HG03442 (cell line): ENCODE data around the gene PRXL2B.
"Not testable (repeated sequence)": the region's sequence is repeated elsewhere in the genome, so short reads cannot be mapped to it uniquely, and the experiment has no call there.

Experiments
- ATAC-seq: cut with Tn5 transposase; IDR thresholded peaks from one replicate; pipeline ENCODE4 v1.9.1; 2021; ENCODE audit warnings: mild to moderate bottlenecking, moderate library complexity; ENCODE audit not compliant: unreplicated experiment

Gene PRXL2B, protein sequence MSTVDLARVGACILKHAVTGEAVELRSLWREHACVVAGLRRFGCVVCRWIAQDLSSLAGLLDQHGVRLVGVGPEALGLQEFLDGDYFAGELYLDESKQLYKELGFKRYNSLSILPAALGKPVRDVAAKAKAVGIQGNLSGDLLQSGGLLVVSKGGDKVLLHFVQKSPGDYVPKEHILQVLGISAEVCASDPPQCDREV

DNA sequence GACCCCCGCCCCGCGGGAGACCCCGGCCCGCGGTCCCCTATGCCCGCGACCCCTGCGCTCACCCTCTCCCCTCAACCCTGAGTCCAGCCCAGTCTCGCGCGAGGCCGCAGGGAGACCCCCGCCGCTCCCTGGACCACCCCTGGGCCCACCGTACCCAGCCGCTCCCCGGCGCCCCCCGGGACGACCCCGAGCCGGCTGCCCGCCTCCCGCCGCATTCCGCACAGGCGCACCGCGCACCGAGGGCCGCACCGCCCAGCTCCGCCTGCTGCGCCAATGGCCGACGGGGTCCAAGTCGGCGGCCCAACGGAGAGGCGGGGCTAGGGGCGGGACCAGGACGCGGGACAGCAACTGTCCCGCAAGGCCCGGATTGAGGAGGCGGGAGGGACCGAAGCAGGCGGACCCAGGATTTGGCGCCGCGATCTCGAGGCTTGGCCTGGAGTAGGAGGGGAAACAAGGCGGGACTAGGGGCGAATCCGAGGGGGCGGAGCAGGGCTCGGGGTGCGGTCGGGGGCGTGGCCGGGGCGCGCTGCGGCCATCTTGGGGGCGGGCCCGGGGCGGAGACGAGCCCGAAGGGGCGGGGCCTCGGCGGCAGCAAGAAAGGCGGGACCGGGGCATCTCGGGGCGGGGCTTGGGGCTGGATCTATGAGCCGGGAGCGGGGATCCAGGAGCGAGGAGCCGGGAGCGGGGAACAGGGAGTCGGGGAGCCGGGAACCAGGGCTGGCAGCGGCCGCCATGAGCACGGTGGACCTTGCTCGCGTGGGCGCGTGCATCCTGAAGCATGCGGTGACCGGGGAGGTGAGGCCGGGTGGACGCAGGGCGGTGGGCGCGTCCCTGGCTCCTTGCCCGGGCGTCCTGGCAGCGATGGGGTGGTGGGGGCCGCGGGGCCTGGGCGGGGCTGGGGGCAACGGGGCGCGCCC, at the start of gene PRXL2B:
TSS of gene PRXL2B (plus strand) at position 624 of the 917 bp plus-strand sequence. CDS start at position 733, 109 bp downstream.
- peak; percentile 63 for ATAC-seq

DNA sequence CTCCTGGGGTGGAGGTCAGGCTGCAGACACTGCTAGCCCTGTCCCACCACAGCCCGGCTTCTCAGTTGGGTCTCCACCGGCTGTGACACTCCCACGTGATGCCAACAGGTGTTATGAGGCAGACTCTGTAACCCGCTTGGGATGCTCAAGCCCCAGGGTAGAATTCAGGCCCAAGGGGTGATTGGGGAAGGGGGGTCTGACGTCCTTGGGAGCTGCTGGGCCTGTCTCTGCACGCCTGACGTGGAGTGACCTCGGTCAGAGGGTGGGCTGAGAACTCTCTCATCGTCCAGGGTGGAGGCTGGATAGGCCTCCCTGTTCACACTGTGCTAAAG, 48.8 kb upstream of the PRXL2B start:
- ATAC-seq = no peak

DNA sequence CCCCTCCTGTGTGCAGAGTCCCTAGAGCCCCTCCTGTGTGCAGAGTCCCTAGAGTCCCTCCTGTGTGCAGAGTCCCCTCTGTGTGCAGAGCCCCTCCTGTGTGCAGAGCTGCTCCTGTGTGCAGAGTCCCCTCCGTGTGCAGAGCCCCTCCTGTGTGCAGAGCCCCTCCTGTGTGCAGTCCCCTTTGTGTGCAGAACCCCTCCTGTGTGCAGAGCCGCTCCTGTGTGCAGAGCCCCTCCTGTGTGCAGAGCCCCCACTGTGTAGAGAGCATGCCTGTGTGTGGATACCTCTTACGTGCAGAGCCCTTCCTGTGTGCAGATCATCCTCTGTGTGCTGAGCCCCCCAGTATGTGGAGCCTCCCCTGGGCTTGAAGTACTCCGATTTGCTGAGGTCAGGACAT, 48.2 kb upstream of the PRXL2B start:
- no peak for ATAC-seq

DNA sequence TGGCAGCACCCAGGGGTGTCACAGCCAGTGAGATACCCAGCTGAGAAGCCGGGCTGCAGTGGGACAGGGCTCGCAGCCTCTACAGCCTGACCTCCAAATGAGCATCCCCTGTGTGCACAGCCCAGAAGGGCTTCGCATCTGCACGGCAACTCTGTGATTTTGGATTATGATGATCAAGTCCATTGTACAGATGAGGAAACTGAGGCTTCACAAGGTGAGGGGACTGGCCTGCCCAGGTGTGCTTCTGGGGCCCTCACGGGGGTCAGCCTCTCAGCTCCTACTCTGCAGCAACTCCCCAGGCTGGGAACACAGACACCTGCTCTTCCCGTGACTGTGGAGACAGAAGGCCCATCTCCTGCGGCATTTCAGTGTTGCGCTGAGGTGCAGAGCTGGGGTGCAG, 47.7 kb upstream of the PRXL2B start:
- ATAC-seq = no peak

DNA sequence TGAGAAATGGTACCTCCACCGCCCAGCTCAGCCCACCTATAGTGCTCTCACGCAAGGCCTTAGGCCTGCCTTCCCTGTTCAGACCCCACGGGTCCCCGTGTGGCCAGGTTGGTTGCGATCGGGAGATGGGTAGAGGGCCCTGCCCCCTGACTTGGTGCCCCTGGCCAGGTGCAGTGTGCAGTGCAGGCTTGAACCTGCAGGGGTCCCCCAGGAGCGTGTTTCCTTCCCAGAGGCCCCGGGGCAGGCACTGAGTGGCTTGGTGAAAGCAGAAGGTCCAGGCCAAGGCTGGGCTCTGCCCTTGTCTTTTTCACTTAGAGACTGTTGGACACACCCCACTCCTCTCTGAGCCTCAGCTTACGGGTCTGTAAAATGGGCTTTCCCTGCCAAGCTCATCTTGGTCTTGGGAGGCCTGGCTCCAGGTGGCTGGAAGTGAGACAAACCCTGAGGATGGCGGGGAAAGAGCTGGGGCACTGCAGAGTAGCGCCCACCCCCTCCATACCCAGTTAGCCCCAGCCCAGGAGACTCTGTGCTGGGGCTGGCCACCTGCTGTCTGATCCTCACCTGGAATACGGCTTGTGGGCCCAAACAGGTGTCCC, 47.2 kb upstream of the PRXL2B start:
- ATAC-seq = no peak

DNA sequence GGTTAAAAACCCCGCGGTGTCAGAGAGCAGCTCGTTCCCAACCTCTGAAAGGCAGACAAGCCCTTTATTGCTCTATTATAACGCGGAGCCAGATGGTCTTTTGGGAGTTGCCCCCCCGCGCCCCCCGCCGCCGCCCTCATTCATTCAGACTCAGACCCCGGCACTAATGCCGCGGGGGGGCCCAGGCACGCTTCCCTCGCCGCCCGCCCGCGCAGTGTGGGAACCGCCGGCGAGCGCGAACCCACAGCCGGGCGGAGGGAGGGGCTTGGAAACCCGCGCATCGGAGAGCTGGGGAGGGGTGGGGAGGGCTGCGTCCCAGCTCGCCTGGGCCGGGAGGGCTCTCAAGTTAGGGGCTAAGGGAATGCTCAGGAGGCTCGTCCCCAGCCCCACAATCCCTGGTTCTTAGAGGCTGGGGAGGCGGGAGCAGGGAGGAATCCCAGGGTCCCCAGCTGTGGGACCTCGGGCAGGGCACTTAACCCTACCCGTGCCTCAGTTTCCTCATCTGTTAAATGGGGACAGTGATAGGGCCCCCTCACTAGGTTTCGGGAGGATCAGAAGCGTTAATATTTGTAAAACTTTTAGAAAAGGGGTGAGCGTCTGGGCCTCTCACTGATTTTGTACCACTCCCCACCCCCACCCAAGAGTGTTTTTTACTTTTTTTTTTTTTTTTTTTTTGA, 45.6 kb upstream of the PRXL2B start:
- no peak for ATAC-seq

DNA sequence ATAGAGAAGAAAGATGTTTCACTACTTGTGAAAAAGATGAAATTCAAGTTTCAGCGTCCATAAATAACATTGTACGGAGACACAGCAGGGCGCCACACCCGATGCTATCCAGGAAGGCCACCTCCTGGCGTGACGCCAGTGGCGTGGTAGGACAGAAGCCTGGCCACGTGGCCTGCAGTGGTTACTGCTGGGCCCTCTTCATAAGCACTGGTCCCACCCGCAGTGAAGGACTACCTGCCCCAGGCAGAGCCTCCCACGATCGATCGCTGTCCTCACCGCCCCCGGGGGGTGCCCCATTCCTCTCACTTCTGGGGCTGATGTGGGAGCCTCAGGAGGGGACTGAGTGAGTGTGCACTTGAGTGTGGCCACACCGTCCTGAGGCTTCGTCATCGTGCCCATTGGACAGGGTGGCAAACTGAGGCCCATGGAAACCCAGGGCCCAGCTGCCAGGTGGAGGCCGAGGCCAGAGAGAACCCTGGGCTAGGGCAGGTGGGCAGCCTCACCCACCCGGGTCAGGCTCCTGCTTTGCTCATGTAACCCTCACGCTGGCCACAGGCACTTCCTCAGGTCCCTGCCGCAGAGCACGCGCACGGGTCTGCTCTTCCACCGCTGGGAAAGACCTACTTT, 44.8 kb upstream of the PRXL2B start:
- ATAC-seq = no peak

DNA sequence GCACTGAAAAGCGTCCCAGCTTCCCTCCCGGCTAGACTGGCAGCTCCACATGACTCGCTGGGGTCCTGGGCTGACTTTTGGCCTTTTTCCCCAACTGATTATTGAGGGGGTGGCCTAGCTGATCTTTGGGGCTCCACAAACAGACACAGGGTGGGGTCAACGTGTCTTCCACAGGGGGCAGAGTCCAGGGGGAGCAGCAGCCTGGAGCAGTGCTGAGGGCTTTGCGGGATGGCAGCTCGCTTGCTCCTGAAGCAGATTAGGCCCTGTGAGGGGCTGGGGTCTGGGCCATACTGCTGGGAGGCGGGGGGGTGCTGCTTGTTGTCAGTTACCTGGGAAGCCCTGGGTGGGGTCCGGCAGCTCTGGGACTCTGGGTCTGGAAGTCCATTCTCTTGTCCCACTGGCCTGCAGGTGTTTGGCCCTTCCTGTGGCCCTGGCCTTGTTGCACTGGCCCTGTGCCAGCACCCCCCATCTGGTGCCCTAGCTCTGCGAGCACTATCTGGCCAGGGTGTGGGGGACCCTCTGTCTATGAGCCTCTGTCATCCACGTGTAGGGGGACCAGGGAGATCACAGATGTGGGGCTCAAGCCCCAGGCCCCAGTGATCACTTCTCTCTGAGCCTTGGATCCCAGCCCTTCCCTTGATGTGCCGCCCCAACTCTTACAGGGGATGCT, 44.2 kb upstream of the PRXL2B start:
- ATAC-seq = no peak

DNA sequence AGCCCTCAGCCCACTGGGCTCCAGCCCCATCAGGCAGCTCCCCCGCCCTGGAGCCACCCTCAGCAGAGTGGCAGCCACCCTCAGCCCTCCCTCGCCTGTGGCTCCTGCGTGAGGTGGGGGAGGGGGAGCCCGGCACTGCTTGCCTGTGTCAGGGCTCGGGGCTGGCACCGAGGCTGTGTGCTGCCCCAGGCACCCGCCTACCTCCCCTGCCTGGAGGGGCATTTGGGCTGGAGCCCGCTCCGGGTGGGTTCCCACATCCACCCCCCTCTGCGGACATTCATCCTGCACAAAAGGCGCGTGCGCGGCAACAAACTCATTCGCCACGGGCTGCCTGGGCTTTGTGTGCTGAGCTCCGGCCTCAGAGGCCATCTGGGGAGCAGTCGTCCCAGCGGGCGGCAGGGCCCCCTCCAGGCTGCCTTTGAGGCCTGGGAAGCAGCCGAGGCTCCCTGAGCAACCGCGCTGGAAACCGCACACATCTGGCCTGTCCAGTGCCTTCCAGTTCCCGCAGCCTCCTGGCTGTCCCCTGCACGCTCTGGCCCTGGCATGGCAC, 43.0 kb upstream of the PRXL2B start:
- ATAC-seq = no peak

DNA sequence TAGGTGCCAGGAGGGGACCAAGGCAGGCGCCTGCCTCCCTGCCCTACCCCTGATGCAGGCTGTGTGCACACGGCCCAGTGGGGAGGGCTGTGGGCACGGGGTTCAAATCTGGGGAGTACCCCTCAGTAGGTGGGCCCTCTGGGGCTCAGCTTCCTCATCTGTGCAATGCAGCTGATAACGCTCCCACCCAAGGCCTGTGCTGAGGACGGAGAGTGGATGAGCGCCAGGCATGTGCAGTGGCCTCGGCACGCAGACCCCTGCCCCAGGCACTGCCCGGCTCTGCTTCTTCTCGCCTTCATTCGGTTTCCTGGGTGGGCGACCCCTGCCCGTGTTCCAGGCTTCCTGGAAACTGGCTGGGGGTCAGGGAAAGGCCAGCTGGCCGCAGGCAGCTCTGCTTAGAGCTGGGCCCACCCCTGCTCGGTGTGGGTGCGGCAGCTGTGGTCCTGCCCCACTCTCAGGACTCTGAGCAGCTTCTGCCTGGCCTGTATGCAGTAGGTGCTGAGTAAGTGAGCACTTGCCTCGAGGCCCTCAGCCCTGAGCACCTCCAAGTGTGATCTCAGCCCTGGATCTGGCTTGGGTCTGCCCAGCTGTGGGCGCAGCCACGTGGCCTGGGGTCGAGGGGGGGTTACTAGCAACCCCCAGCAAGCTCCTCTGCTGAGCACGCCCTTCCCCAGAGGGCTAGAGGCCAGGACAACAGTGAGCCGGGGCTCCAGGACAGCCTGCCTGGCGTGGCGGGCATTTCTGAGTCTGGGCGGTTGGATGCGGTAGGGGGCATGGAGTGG, 42.3 kb upstream of the PRXL2B start:
- no peak for ATAC-seq

DNA sequence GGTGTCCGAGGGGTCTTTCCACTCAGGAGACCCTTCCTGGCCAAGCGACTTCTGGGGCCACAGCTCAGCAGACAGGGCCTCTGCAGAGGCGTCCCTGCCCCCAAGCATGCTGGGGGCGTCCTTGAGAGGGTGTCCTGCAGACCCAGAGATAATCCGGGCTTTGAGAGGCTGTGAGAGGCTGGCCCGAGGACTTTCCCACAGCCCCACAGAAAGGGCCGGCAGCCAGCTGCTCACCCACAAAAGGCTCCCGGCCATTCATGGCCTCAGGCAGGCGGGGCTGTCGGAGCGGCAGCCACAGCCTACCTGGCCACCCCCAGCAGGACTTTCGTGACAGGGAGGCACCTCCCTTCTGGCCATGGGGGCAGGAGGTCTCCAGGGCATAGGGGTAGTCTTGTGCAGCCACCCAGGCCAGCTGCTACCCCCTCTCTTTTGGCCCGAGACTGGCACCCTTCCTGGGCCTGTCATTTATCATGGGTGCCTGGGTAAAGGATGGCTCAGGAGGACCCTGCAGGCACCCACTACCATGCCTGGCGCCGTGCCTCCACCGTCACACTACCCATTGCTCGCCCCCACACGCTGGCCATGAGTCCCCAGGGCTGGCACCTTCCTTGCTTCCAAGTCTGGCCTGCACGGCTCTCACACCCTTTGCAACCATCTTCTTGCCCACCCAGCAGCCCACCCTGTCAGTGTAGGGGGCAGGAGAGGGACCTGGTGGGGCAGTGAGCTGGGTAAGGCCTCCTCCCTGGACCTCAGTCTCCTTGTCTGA, 41.5 kb upstream of the PRXL2B start:
- ATAC-seq = no peak

DNA sequence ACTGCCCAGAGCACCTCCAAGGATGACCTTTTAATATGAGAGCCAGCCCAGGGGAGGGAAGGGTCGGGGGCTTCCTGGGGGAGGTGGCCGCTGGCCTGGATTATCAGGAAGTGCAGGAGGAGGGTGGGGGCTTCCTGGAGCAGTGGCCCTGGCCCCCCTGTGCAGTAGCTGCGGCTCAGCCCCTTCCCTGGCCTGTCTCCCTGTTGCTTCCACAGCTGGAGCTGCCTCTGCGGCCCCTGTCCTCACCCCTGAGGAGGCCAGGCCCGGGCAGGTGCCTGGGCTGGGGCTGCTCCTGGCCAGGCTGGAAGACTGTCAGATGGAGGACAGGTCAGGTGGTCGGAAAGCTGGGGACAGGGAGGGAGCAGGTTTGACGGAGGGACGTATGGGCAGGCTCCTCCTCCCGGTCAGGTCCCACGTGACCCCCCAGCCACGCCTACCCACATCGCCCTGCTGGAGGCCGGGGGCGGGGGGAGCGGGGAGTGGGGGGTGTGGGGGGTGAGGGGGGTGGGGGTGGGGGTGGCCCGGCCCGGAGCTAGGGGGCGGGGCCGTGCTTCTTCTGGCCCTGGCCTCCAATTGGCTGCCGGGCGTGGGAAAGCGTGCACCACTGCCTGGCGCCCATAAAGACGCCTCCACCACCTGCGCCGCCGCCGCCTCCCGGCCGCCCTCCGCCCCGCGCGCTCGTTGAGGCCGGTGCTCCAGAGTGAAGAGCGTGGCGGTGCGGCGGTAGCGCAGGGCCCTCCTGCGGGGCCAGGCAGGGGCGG, 40.6 kb upstream of the PRXL2B start:
- ATAC-seq = peak; percentile 30

DNA sequence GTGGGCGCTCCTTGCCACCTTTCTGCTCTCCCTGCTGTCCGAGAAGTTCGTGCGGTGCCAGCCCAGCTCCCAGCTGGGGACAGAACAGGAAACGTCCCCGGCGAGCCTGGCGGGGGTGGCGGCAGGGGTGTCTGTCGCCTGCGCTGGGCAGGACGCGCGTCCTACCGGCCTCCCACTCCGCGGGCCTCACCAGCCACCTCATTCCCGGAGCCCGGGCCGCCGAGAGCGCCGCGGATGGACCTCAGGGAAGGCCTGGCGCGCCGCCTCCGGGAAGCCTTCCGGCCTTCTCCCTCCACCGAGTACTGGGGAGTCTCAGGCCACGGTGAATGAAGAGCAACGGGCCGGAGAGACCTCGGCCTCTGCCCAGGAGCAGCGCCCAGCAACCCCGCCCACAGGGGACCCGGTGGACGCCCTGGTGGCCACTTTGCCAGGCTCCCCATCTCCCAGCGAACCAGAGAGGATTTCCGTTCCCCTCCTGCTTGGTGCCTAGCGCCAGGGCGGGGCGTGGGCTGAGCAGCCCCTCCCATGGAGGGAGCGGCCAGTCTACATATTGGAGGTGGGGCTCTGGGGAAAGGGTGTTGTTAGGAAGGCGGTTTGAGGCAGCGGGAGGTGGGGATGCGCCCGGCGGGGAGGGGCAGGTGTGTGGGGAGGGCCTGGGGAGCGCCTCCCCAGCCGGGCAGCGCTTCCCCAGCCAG, 39.9 kb upstream of the PRXL2B start:
- peak; percentile 25 for ATAC-seq

DNA sequence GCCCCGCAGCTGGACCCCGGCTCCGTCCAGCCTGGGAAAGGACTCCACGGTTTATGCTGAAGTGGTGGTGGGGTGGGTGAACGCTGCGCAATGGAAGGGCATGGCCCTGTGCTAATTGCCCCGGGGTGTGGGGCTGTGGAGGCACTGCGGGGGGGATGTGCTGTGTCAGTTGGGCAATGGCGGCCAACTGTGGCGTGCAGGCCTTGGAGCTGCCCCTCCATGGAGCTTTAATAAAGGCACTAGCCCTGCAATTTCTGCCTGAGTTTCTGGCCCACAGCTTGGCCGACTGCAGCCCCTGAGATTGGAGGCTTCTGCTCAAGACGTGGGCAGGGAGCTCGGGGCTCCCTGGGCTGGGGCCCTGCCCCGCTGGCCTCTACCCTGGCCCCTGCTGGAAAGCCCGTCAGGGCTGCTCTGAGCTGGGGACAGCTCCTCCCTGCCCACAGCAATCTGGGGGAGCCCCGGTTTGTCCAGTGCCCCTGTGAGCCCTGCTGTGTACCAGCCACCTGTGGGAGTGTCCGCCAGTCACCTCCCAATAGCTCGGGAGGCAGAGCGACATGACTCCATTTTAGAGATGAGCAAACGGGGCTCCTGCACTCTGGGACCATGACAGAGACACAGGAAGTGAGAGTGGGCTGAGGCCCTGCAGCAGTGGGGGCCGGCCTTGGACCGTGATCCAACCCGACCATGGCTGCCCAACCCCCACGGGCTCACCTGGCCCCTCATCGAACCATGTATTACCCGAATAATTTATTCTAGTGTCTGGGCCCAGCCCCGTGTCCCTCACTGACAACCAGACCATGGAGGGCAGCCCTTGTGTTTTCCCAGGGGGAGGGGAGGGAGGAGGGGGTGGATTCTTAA, 39.1 kb upstream of the PRXL2B start:
- no peak for ATAC-seq

DNA sequence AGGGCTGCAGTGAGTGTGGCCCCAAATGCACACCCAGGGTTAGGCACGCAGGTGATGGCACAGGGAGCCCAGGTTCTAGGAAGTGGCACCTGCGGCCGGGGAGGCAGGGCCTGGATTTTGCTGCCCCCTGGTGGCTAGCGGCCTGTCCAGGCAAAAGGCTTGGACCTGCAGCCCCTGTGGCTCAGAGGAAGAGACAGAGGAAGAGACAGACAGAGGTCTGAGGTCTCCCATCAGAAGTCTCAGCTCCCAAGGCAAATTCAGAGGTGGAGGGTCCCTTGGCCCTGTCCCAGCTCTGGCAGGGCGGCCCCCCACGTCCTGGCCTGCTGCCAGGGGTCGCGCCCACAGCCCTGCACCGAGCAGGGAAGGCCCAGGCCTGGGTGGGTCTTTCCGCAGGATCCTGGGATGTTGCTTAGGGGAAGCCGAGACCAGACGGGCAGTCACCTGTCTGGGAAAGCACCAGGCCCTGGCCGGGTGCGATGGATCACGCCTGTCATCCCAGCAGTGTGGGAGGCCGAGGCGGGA, 38.4 kb upstream of the PRXL2B start:
- ATAC-seq = no peak

DNA sequence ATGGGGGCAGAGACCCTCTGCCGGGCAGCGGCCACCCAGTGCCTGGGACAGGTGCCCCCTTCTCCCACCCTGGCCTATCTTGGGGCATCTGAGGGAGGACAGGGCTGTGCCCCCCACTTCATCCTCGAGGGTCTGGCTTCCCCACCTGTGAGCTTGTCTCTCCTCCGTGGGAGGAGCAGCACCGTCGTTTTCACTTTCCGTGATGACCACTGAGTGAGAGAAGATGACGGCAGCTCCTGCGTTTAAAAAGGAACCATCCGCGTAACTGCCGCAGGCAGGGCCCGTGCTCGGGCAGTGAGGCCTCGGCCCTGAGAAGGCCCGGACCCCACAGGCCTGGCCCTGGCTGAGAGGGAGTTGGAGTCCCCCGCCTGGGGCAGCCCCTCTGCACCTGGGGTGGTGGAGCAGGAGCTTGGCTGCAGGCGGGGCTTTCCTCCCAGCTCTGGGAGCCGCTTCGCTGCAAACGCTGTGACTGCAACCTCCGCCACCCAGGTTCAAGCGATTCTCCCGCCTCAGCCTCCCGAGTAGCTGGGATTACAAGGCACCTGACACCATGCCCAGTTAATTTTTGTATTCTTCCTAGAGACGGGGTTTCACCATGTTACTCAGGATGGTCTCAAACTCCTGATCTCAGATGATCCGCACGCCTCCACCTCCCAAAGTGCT, 37.1 kb upstream of the PRXL2B start:
- not testable (repeated sequence) for ATAC-seq
